Small intestine (tissue), 7 donors: ENCODE data around the gene INPP5D. TPM values are rescaled to one million over a fixed set of nuclear protein-coding genes. Genes with fewer than 3 reads are reported as not detected.
"Not testable (repeated sequence)": the region's sequence is repeated elsewhere in the genome, so short reads cannot be mapped to it uniquely, and the experiment has no call there.

ENCODE experiments used
- DNase-seq, 2 donors: peaks; one replicate each; pipeline versions ENCODE4 v3.0.0 to v3.0.0-alpha.2; 2013
- FAIRE-seq: peaks from 2 replicates; lab custom pipeline; 2012; peaks lifted over from hg19 to GRCh38; lab: Jason Lieb, UNC
- H3K27ac ChIP-seq, 3 donors: one replicate each; pipeline ENCODE4 v1.5.1; 2013; ENCODE audit warnings: low read length in 2 of 3, mild to moderate bottlenecking in 2 of 3, control low read depth in 1 of 3, inconsistent platforms in 1 of 3, low read depth in 1 of 3, moderate library complexity in 1 of 3
- H3K27me3 ChIP-seq, 3 donors: one replicate each; pipeline ENCODE4 v1.6.1; 2013; ENCODE audit warnings: low read length in 3 of 3, inconsistent platforms in 1 of 3; ENCODE audit not compliant: control insufficient read depth in 3 of 3, insufficient read depth in 3 of 3
- H3K36me3 ChIP-seq, 3 donors: one replicate each; pipeline ENCODE4 v1.6.1; 2013; ENCODE audit warnings: low read length in 3 of 3, inconsistent platforms in 1 of 3, low read depth in 1 of 3, mild to moderate bottlenecking in 1 of 3, moderate library complexity in 1 of 3; ENCODE audit not compliant: control insufficient read depth in 3 of 3, insufficient read depth in 2 of 3
- H3K4me1 ChIP-seq, 3 donors: one replicate each; pipeline ENCODE4 v1.6.1; 2013; ENCODE audit warnings: low read length in 2 of 3, inconsistent platforms in 1 of 3, low read depth in 1 of 3, mild to moderate bottlenecking in 1 of 3, moderate library complexity in 1 of 3; ENCODE audit not compliant: control insufficient read depth in 3 of 3, insufficient read depth in 2 of 3
- H3K4me3 ChIP-seq, 3 donors: one replicate each; pipeline ENCODE4 v1.5.1; 2013; ENCODE audit warnings: low read length in 3 of 3, control low read depth in 1 of 3, inconsistent platforms in 1 of 3, low read depth in 1 of 3, mild to moderate bottlenecking in 1 of 3, moderate library complexity in 1 of 3
- H3K9me3 ChIP-seq, 2 donors: one replicate each; pipeline ENCODE4 v1.6.1; 2013; ENCODE audit warnings: low read depth in 1 of 2, low read length in 1 of 2; ENCODE audit not compliant: control insufficient read depth in 2 of 2, insufficient read depth in 1 of 2
- WGBS, 3 donors: extraction: QIAGEN DNeasy Blood & Tissue Kit; methylation state at CpG; one replicate each; pipeline ENCODE4 v1.1.7; 2013; 5-methylcytosine and 5-hydroxymethylcytosine counted together
- polyA plus RNA-seq, 4 donors: library from polyadenylated mRNA; stranded (reverse) in 3 of 4; unstranded in 1 of 4; fragments of 200-250 nt in 3 of 4; fragments of 120-200 nt in 1 of 4; gene quantifications; one replicate each; pipeline versions ENCODE4 v1.2.1 to v1.2.3, GENCODE V29; 2013
- donor health status: healthy with polysubstance abuse.
- donor health status: control.
- donor health status: control.
- donor health status: Bipolar disorder and iron deficiency.
- donor health status: healthy.

INPP5D gene
- polyA plus RNA-seq, 4 donors = 4.7 to 10.4 (median 6.9) TPM

DNA sequence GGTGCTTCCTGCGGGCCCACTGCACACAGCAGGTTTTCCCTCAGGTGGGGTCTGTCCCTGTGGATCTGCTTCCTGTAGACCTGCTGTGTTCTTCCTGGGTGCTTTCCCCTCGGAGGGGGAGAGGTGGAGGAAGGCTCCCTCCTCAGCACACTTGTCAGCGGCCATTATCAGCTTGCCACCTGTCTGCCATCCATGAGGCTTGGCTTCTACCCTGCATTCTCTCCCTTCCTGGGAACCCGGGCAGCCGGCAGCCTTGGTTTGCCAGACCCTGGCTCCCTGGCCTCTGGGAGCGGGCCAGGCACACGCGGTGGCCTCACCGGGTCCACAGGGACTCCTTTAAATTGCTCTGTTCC, 58.5 kb downstream of the INPP5D start:
- Histone ChIP-seq H3K4me1 (no peaks in the 10 kb centered on the region), H3K36me3 (no peaks in the 10 kb centered on the region), H3K27ac (no peak overlapping the region), H3K27me3 (peaks cover 0 to 2% (median 0%) of the 10 kb centered on the region in 3 donors), H3K9me3 (no peaks in the 10 kb centered on the region), H3K4me3 (no peak overlapping the region)
- DNase-seq = no peak
- 53 to 86% (median 75%) methylated on average over 9 of the region's 9 CpGs for WGBS, 3 donors
- no peak for FAIRE-seq

DNA sequence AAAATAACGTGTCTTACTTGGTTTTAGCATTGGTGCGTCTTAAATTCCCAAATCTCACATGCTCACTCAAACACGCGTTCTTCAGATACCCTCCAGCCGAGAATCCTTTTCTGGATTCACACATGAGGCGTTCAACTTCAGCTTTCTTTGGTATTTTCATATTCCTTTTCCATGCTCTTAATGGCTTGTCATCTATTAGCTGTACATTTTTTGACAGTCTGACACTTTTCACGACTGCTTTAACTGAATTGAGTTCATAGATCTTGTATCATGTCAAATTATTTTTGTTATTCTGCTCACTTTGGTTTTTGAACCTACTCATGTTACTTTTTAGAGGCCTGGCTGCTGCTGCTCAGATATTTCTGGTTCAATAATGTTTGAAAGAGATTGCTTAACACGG, 59.0 kb downstream of the INPP5D start:
- no peak overlapping the region for H3K27ac ChIP-seq
- DNase-seq (no peak), FAIRE-seq (no peak)
- no peaks in the 10 kb centered on the region for H3K36me3 ChIP-seq
- H3K4me1 ChIP-seq = no peaks in the 10 kb centered on the region
- H3K9me3 ChIP-seq = no peaks in the 10 kb centered on the region
- WGBS, 3 donors = 82 to 89% (median 85%) methylated on average over 8 of the region's 8 CpGs
- peaks cover 0 to 2% (median 0%) of the 10 kb centered on the region in 3 donors for H3K27me3 ChIP-seq
- H3K4me3 ChIP-seq = no peak overlapping the region

DNA sequence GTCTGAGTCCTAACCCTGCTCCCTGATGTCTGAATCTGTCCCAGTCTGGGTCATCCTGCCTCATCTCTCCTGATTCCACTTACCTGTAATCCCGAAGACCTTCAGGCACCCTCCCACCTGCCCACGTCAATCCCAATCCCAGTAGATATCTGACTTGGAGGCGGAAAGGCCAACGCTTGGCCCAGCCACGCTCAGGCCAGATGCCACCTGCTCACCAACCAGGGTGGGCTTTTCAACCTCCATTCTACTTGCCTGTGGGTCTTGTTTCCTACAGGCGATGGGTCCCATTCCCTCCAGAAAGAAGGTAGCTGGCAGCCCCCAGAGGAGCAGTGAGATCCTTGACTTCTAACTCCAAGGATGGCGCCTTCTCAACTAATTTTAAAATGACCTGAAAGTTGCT, 59.7 kb downstream of the INPP5D start:
- no peak for FAIRE-seq
- Histone ChIP-seq H3K4me1 (no peaks in the 10 kb centered on the region), H3K9me3 (no peaks in the 10 kb centered on the region), H3K36me3 (no peaks in the 10 kb centered on the region), H3K27me3 (peaks cover 0 to 2% (median 0%) of the 10 kb centered on the region in 3 donors), H3K27ac (no peak overlapping the region), H3K4me3 (no peak overlapping the region)
- DNase-seq = no peak
- 95 to 96% (median 96%) methylated on average over 7 of the region's 7 CpGs for WGBS, 3 donors

DNA sequence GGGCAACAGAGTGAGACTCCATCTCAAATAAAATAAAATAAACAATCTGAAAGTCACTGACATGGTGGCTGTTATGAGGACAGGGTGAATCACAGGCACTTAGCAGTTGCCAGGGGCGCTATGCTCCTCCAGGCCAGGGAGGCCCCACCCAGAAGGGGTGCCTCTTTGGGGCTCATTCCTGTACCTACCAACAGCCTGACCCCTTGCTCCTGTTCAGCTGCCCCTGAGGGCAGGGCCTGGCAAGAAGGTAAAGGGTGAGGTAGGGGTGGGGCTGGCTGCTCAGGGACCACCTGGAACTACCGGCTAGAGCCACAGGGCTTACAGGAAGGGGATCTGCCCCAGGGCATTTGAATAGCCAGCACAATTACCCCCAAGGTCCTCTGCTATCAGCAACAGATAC, 60.3 kb downstream of the INPP5D start:
- H3K27me3 ChIP-seq = no peaks in the 10 kb centered on the region
- DNase-seq (no peak), FAIRE-seq (no peak)
- H3K36me3 ChIP-seq = no peaks in the 10 kb centered on the region
- WGBS, 3 donors = 81 to 95% (median 86%) methylated on average over 2 of the region's 2 CpGs
- no peaks in the 10 kb centered on the region for H3K9me3 ChIP-seq
- no peak overlapping the region for H3K27ac ChIP-seq
- no peak overlapping the region for H3K4me3 ChIP-seq
- no peaks in the 10 kb centered on the region for H3K4me1 ChIP-seq

DNA sequence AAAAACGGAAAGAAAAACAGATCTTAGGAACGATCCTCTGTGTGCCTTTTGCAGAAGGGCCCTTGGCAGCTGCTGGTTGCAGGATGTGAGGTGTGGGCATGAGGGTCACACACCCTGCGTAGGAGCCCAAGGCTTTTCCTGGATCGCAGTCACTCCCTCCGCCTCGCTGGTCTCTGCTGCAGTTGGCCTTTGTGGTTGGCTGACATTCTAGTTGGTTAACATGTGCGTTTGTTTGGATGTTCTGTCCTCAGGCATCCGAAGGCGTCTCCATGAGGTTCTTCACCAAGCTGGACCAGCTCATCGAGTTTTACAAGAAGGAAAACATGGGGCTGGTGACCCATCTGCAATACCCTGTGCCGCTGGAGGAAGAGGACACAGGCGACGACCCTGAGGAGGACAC, 61.7 kb downstream of the INPP5D start:
- Histone ChIP-seq H3K4me1 (no peaks in the 10 kb centered on the region), H3K4me3 (no peak overlapping the region), H3K27ac (no peak overlapping the region), H3K9me3 (no peaks in the 10 kb centered on the region), H3K36me3 (peaks cover 0 to 2% (median 0%) of the 10 kb centered on the region in 3 donors), H3K27me3 (no peaks in the 10 kb centered on the region)
- 82 to 89% (median 83%) methylated on average over 13 of the region's 13 CpGs for WGBS, 3 donors
- DNase-seq (no peak), FAIRE-seq (no peak)

DNA sequence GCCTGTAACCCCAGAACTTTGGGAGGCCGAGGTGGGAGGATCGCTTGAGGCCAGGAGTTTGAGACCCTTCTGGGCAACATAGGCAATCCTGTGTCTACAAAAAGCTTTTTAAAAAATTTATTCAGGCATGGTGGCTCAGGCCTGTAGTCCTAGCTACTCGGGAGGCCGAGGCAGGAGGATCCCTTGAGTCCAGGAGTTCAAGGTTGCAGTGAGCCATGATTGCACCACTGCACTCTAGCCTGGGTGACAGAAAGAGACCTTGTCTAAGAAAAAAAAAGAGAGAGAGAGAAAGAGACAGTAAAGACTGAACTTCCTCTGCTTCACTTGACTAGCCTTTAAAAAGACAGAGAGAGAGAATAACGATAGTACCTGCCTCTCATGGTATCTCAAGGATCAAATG, 62.4 kb downstream of the INPP5D start:
- DNase-seq (no peak), FAIRE-seq (no peak)
- no peak overlapping the region for H3K27ac ChIP-seq
- H3K9me3 ChIP-seq = no peaks in the 10 kb centered on the region
- no peaks in the 10 kb centered on the region for H3K4me1 ChIP-seq
- peaks cover 0 to 2% (median 0%) of the 10 kb centered on the region in 3 donors for H3K36me3 ChIP-seq
- 70 to 85% (median 70%) methylated on average over 5 of the region's 5 CpGs for WGBS, 3 donors
- H3K27me3 ChIP-seq = no peaks in the 10 kb centered on the region
- no peak overlapping the region for H3K4me3 ChIP-seq

DNA sequence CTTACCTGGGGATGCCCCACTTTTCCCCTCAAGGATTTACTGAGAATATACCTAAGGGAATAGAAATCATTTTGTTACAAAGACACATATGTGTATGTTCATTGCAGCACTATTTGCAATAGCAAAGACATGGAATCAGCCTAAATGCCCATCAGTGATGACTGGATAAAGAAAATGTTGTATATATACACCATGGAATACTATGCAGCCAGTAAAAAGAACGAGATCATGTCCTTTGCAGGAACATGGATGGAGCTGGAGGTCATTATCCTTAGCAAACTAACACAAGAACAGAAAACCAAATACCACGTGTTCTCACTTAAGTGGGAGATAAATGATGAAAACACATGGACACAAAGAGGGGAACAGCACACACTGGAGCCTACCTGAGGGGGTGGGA, 63.4 kb downstream of the INPP5D start:
- WGBS, 3 donors = 55 to 90% (median 58%) methylated on average over 2 of the region's 2 CpGs

DNA sequence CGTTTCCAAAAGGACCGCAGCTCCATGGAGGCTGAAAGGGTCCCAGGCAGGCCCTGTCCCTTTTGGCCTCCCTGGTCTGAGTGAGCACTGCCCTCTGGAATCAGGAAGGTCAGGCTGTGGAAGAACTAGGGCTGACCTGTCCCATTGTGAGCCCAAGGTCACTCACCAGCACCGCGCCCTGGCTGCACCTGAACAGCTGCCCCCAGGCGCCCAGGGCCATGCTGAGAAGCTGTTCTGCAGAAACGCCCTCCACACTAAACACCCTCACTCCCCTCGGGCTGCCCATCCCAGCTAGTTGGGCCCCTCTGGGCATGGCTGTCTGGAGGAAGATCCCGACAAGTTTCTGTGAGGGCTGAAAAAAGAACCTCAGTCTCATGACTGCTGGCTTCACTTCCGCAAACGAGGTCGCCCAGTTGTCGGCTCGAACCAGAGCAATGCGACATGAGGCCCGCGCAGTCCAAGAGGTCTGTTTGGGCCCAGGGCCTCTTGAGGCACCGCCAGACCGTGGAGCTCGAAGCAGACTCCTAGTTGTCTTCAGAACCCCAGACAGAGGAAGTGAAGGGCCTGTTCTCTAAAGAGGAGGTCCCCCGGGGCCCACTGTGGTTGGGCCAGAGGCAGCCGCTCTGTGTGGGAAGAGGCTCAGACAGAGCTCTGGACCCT, 64.4 kb downstream of the INPP5D start:
- DNase-seq = no peak
- peaks cover 0 to 2% (median 0%) of the 10 kb centered on the region in 3 donors for H3K36me3 ChIP-seq
- H3K27ac ChIP-seq = no peak overlapping the region

More for the DNA sequence above, 63.4 kb downstream of the INPP5D start:
- H3K27me3 ChIP-seq, H3K4me1 ChIP-seq, H3K4me3 ChIP-seq, H3K27ac ChIP-seq, H3K36me3 ChIP-seq, FAIRE-seq, H3K9me3 ChIP-seq, DNase-seq: not testable (repeated sequence)

More for the DNA sequence above, 64.4 kb downstream of the INPP5D start:
- Histone ChIP-seq H3K9me3 (no peaks in the 10 kb centered on the region), H3K27me3 (peaks cover 0 to 3% (median 0%) of the 10 kb centered on the region in 3 donors), H3K4me1 (no peaks in the 10 kb centered on the region), H3K4me3 (no peak overlapping the region)
- 77 to 91% (median 81%) methylated on average over 21 of the region's 21 CpGs for WGBS, 3 donors
- no peak for FAIRE-seq
